Measurements from ENCODE around the gene LCN15.

The LCN15 gene

DNA sequence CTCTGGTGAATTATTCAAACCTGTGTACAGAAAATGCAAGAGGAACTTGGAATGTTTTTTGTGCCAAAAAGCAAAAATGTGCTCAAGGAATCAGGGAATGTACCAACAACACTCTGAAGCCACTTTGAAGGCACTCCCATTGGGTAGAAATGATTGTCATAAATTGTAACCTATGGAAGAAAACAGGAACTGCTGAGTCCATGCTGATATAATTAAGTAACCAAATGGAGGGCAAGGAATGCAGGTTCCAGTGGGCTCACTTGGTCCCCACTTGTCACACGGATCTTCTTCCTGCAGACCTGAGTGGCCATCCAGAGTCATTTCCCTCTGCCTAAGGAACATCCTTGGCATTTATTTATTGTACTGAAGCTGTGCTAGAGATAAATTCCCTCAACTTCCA is 13.1 kb downstream of the LCN15 start:
- no peak for DNase-seq
- no peaks in the 10 kb centered on the region for H3K27me3 ChIP-seq
- no peaks in the 10 kb centered on the region for H3K36me3 ChIP-seq
- no peaks in the 10 kb centered on the region for H3K4me1 ChIP-seq
- H3K9me3 ChIP-seq: no peaks in the 10 kb centered on the region; the same call in 1 of the 2 replicates
- no peak for TF ChIP-seq CTCF (IDR thresholded peaks at IDR 0.05; ENCODE audit: low read depth, low read length)
- H3K4me3 ChIP-seq (ENCODE audit: low read depth, low read length): no peak overlapping the region

GRCh38 chr9:136750526-136750925 is 13.8 kb downstream of the LCN15 start:
- Histone ChIP-seq H3K4me1 (no peaks in the 10 kb centered on the region), H3K9me3 (no peaks in the 10 kb centered on the region; the same call in 1 of the 2 replicates), H3K27me3 (no peaks in the 10 kb centered on the region), H3K4me3 (ENCODE audit: low read depth, low read length) (no peak overlapping the region), H3K36me3 (no peaks in the 10 kb centered on the region)
- DNase-seq: no peak
- no peak for TF ChIP-seq CTCF (IDR thresholded peaks at IDR 0.05; ENCODE audit: low read depth, low read length)

DNA sequence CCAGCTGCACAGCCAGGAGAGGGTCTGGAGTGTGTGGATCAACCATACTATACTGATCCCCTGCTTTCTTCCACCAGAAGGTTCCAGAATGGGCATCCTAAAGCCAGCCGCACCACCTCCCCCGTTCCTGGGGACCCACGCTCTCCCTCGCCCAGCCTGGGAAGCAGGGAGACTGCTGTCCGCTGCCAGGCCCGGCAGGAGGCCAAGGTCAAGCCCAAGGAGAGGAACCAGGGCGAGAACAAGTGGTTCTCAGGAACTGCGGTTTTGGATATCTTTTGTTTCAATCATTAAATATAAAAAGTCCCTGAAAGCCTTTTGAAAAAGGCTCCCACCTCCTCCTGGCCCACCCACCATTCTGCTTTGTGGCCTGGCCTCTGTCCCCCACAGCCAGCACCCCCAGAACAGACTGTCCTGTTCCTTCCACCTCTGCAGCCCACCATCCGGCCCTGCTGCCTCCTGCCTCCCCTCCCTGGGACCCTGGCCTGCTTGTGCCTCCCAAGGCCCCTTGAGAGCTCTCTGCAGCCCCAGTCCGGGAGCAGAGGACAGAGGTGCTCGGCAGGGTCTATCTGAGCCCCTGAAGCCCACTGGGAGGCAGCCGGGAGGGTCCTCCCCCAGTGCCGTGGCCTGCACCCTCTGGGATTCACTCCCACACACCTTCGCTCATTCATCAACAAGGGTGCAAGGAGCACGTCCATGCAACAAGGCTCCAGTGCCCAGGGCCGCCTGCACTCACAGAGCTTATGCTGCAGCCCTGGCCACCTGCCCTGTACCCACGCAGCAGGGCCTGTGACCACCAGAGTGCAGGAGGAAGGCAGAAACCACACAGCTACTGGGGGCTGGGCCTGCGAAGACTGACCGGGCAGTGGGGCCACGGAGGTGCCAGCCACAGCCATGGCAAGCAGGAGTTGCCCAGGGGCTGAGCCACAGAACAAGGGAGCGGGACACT is 15.4 kb downstream of the LCN15 start:
- Histone ChIP-seq H3K4me1 (no peaks in the 10 kb centered on the region), H3K36me3 (no peaks in the 10 kb centered on the region), H3K4me3 (ENCODE audit: low read depth, low read length) (no peak overlapping the region), H3K9me3 (no peaks in the 10 kb centered on the region; the same call in 1 of the 2 replicates), H3K27me3 (no peaks in the 10 kb centered on the region)
- TF ChIP-seq CTCF (IDR thresholded peaks at IDR 0.05; ENCODE audit: low read depth, low read length): no peak
- DNase-seq: no peak

- TF ChIP-seq CTCF (IDR thresholded peaks at IDR 0.05; ENCODE audit: low read depth, low read length): no peak
- Histone ChIP-seq H3K4me1 (no peaks in the 10 kb centered on the region), H3K4me3 (ENCODE audit: low read depth, low read length) (no peak within 1 kb of the TSS), H3K27me3 (no peaks in the 10 kb centered on the region), H3K9me3 (no peaks in the 10 kb centered on the region; the same call in 1 of the 2 replicates), H3K36me3 (no peaks in the 10 kb centered on the region)
- no peak for DNase-seq
These were observed 16.1 kb downstream of the LCN15 start, which contains the start of gene LCN6 for GRCh38 chr9:136748201-136748600. Gene LCN6 (minus strand): TSS chr9:136748525. CDS start chr9:136748483, 42 bp downstream.

- DNase-seq: peak; percentile 21
- no peaks in the 10 kb centered on the region for H3K4me1 ChIP-seq
- no peaks in the 10 kb centered on the region; the same call in 1 of the 2 replicates for H3K9me3 ChIP-seq
- no peaks in the 10 kb centered on the region for H3K27me3 ChIP-seq
- H3K4me3 ChIP-seq (ENCODE audit: low read depth, low read length): no peak overlapping the region
- H3K36me3 ChIP-seq: no peaks in the 10 kb centered on the region
- TF ChIP-seq CTCF (IDR thresholded peaks at IDR 0.05; ENCODE audit: low read depth, low read length): no peak
These were observed 16.9 kb downstream of the LCN15 start for GRCh38 chr9:136747161-136748060.

All from BE2C (cell line).